GM19438 (cell line): ENCODE data around the gene C2.
"Not testable (repeated sequence)": the region's sequence is repeated elsewhere in the genome, so short reads cannot be mapped to it uniquely, and the experiment has no call there.

ENCODE experiments used
- ATAC-seq: cut with Tn5 transposase; IDR thresholded peaks from one replicate; pipeline ENCODE4 v1.9.1; 2021; ENCODE audit warnings: low read depth; ENCODE audit not compliant: unreplicated experiment

Gene C2

GRCh38 chr6:31972709-31973350, 45.3 kb downstream of the C2 start:
- ATAC-seq = no peak

DNA sequence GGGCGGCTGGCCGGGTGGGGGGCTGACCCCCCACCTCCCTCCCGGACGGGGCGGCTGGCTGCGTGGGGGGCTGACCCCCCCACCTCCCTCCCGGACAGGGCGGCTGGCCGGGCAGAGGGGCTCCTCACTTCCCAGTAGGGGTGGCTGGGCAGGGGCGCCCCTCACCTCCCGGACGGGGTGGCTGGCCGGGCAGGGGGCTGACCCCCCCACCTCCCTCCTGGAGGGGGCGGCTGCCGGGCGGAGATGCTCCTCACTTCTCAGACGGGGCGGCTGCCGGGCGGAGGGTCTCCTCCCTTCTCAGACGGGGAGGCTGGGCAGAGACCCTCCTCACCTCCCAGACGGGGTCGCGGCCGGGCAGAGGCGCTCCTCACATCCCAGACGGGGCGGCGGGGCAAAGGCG, 48.5 kb downstream of the C2 start:
- ATAC-seq = not testable (repeated sequence)

DNA sequence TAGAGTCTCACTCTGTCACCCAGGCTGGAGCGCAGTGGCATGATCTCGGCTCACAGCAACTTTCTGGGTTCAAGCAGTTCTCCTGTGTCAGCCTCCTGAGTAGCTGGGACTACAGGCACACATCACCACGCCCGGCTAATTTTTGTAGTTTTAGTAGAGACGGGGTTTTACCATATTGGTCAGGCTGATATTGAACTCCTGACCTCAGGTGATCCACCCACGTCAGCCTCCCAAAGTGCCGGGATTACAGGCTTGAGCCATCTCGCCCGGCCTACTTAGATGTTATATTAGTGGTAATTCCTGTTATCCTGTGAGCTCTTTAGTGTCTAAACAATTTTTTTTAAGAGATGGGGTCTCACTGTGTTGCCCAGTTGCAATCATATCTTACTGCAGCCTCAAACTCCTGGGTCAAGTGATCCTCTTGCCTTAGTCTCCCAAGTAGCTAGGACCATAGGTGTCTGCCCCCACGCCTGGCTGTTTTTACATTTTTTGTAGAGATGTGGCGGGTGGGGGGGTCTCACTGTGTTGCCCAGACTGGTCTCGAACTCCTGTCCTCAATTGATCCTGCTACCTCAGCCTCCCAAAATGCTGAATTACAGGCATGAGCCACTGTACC, 50.4 kb downstream of the C2 start:
- ATAC-seq = no peak

GRCh38 chr6:31978831-31979230, 51.3 kb downstream of the C2 start:
- ATAC-seq = no peak

GRCh38 chr6:31979238-31979898, 51.9 kb downstream of the C2 start:
- ATAC-seq = no peak

- not testable (repeated sequence) for ATAC-seq
These were observed 52.8 kb downstream of the C2 start for GRCh38 chr6:31980195-31980876.

DNA sequence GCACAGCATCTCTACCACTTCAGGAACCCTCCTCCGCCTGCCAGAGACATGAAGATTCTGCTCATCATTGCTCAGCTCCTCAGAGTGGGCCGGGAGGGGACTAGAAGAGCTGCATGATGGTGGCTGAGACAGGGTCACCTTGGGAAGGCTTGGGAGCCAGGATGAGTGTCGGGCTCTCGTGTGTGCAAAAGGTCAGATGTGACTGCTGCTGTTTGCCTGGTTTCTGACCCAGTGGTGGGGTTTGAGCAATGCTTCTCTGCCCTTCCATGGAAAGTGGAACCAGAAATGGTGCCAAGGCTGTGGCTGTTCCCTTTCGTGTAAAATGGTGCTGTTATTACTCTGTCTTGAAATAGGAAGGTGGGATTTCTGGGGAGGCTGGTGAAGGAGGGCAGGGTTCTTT, 53.5 kb downstream of the C2 start:
- not testable (repeated sequence) for ATAC-seq

GRCh38 chr6:31981744-31982143, 54.2 kb downstream of the C2 start, which contains the start of gene C4A:
C4A (plus strand) TSS chr6:31982057; CDS start chr6:31982108, 51 bp downstream.
- not testable (repeated sequence) for ATAC-seq

DNA sequence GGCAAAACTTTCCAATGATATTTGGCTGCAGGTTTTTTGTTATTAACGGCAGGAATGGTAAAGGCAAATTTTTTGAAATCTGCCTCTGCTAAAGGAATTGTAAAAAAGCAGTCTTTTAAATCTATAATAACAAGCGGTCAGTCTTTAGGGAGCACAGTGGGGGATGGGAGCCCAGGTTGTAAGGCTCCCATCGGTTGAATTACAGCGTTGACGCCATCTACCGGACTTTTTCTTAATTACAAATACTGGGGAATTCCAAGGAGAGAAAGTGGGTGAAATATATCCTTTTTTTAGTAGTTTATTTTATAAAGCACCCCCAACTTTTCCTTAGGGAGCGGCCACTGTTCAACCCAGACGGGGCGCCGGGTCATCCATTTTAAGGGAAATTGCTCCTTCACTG, 61.8 kb downstream of the C2 start:
- not testable (repeated sequence) for ATAC-seq

DNA sequence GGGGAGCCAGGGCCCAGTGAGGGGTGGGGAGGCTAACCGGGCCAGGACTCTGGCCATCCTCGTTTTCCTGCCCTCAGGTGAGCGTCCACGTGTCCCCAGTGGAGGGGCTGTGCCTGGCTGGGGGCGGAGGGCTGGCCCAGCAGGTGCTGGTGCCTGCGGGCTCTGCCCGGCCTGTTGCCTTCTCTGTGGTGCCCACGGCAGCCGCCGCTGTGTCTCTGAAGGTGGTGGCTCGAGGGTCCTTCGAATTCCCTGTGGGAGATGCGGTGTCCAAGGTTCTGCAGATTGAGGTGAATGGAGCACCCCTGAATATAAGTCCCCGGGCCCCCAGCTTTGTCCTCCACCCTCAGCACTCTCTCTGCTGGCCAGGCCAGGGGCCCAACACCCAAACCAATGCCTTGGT, 66.9 kb downstream of the C2 start:
- not testable (repeated sequence) for ATAC-seq
